ENCODE measurements around the gene DEPDC5.
A peak's percentile ranks its signal among the peaks of the same experiment; 100 is the strongest.
"Not testable (repeated sequence)": the region's sequence is repeated elsewhere in the genome, so short reads cannot be mapped to it uniquely, and the experiment has no call there.

DEPDC5 gene

DNA sequence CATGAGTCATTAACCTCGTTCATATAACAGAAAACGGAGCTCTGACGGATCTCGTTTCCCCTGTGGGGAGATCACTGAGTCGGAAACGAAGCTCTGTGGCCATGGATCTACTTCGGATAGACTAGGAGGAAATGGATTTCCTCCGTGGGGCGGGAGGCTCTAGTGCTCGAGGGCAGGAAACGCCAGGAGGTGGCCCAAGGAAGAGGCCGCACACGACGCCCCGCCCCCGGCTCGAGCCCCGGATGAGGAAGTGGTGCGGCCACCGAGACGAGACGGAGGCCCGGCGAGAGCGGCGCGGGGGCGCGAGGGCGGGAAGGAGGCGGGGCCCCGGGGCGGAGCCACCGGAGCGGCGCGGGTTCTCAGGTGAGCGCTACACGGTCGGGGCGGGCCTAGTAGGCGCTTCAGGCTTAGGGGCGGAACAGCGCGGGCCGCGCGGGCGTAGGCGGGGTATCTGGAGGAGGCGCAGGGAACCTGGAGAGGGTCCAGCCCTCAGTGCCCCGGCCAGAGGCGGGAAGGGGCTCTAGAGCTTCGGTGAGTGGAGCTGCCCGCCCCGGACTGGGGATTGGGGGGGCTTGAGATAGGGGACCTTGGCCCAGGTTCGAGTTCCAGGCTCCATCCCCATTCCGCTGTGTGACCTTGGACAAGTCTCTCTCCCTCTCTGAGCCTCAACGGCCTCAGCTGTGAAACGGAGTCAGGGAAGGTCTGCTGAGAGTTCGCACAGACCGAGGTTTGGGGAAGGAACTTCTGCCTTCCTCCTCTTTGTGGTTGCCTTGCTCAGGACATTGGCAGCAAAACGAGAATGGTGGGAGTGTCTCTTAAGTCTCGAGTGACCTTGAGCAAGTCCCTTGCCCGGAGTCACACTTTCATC, at the start of gene DEPDC5:
Gene DEPDC5 (plus strand): TSS at position 386 of the 868 bp plus-strand sequence. CDS start 903 bp downstream, outside the sequence.
- peak; percentile 89 to 91 for DNase-seq

GRCh38 chr22:31707519-31707918, 46.3 kb upstream of the DEPDC5 start:
- DNase-seq = no peak

DNA sequence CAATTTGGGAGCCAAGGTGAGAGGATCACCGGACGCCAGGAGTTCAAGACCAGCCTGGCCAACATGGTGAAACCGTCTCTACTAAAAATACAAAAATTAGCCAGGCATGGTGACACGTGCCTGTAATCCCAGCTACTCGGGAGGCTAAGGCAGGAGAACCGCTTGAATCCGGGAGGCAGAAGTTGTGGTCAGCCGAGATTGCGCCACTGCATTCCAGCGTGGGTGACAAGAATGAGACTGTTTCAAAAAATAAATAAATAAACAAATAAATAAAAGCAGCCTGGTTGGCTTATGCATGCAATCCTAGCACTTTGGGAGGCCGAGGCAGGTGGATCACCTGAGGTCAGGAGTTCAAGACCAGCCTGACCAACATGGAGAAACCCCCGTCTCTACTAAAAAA, 42.6 kb upstream of the DEPDC5 start:
- DNase-seq = not testable (repeated sequence)

- no peak for DNase-seq
Observed at GRCh38 chr22:31715147-31715778, 38.6 kb upstream of the DEPDC5 start.

DNA sequence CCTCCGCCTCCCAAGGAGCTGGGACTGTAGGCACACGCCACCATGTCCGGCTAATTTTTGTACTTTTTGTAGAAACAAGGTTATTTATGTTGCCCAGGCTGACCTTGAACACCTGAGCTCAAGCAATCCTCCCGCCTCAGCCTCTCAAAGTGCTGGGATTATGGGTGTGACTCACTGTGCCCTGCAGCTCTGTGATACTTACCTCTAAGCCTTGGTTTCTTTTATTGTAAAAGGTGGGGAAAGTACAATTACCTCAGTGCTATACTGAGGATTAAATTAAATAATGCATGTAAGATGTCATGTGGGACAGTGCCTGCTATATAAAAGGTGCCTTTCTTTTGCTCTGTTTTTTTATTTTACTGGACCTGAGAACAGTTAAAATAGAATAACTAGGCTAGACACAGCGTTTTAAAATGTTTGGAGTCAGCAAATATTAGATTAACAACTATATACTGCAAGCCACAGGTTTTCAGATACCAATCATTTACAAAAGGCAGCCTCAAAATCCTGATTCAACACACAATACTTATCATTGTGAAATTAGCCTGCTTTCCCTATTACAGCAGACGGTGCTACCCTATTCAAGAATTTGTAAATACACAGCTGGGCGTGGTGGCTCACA, 33.9 kb upstream of the DEPDC5 start:
- no peak for DNase-seq

DNA sequence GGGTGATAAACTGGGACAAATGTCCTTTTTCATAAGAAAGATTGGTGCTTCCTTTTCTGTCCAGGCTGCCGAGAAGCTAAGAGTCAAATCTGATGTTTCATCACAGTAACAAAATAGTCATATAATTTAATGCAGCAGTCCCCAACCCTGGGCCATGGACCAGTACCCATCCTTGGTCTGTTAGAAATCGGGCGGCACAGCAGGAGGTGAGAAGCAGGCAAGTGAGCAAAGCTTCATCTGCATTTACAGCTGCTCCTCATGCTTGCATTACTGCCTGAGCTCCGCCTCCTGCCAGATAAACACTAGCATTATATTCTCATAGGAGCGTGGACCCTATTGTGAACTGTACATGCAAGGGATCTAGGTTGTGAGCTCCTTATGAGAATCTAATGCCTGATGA, 30.1 kb upstream of the DEPDC5 start:
- DNase-seq = no peak

- no peak for DNase-seq
Observed at GRCh38 chr22:31726692-31727091, 27.1 kb upstream of the DEPDC5 start.

DNA sequence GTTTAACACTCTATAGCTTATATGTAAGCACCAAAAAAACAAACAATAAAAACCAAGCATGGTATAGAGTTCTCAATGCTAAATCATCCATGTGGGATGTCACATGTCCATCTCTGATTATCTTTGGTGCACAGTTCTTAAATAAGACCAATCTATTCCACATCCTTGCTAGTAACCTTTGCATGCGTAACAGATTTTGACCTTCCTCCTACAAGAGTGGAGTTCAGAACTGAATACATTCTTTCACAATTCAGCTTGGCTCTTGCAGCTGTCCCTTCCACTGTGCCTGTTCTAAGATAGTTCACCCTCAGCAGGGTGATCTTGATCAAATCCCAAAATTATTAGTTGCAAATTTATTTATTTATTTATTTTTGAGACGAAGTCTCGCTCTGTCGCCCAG, 25.0 kb upstream of the DEPDC5 start:
- no peak for DNase-seq

- no peak for DNase-seq
Observed at GRCh38 chr22:31730344-31730711, 23.5 kb upstream of the DEPDC5 start.

DNA sequence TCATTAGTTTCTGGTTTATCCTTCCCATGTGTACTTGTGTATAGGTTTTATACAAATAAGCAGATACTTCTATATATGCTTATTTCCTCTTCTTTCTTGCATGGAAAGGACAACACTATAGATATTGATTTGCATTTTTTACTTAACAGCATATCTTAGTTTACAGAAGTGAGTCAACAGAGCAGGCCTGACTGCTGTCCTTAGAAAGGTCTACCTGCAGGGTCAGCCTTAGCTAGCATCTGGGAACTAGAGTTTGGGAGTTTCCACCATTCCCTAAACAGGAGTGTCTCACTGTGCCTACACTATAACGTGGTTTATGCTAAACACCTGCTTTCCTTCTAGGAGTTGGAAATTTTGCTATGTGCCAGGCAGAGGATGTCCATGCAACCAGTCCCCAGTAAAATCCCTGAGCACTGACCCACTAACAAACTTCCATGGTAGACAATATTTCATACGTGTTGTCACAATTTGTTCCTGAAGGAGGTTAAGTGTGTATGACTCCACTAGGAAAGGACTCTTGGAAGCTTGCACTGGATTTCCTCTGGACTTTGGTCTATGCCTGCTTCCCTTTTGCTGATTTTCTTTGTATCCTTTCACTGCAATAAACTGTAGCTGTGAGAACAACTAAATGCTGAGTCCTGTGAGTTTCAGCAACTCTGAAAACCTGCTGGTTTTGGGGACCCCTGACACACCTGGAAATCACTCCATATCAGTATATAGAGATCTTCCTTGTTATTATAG, 21.6 kb upstream of the DEPDC5 start:
- DNase-seq = no peak

DNA sequence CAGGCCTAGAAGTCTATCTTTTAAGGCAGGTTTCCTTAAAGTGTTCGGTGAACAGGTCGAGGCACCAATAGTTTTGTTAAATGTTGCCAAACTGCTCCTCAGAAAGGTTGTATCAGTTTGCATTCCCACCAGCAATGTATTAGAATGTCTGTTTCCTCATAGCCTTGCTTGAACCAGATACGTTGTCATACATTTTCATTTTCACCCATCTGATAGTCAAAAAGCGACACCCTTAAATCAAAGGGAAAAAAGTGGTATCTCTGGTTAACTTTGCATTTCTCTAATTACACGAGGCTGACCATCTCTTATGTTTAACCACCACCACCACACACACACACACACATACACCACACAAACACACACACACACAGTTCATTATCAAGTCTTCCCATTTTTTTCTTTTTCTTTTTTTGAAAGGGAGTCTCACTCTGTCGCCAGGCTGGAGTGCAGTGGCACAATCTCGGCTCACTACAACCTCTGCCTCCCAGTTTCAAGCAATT, 20.2 kb upstream of the DEPDC5 start:
- DNase-seq = no peak

GRCh38 chr22:31734512-31734911, 19.3 kb upstream of the DEPDC5 start:
- DNase-seq = no peak

DNA sequence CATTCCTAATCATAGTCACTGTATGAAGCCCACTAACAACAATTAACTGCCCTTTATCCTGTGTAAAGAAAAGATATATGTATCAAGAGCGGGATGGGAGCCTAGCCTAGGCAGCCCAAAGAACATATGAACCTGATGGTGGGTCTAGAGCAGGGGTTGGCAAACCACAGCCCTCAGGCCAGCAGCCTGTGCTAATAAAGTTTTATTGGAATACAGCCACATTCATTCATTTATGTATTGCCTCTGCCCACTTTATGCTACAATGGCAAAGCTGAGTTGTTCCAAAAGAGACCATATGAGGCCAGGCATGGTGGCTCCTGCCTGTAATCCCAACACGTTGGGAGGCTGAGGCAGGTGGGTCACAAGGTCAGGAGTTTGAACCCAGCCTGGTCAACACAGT, 17.4 kb upstream of the DEPDC5 start:
- DNase-seq = no peak

DNA sequence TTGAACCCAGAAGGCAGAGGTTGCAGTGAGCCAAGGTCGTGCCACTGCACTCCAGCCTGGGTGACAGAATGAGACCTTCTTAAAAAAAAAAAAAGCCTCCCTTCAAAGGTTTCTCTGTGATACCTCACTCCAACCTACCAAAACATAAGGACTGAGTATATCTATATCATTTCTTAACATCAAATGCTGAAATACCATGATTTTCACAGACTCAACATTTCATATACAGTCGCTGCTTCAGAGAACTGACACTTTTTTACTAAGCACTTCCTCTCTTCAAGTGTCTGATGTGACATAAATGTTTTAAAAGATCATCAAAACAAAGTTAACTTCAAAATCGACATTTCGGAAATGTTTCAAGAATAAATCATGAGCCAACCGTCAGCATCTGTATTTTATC, 15.9 kb upstream of the DEPDC5 start:
- no peak for DNase-seq

DNA sequence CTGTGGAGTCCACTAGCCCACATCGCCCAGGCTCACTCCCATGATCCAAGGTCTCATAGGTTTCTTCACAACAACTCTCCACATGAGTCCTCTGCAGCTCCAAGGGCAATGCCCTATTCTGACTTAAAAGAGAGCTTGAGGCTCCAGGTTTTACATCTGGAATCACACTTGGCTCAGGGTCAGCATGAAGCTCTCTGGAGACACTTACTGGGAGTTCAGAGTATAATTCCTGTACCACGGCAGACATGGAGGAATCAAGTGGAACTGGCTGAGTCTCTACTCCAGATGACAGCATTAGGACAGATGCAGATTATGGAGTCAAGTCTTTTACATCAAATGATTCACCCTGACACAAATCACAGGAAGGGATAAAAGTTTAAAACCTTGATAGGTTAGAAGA, 15.3 kb upstream of the DEPDC5 start:
- DNase-seq = no peak

- no peak for DNase-seq
Observed at GRCh38 chr22:31739795-31740201, 14.0 kb upstream of the DEPDC5 start.

DNA sequence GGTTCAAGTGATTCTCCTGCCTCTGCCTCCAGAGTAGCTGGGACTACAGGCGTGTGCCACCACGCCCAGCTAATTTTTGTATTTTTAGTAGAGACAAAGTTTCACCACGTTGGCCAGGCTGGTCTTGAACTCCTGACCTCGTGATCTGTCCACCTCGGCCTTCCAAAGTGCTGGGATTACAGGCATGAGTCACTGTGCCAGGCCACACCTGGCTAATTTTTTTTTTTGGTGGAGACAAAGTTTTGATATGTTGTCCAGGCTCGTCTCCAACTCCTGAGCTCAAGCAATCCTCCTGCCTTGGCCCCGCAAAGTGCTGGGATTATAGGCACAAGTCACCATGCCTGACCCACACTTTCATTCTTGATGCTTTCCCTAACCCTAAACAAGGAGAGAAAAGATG, 13.5 kb upstream of the DEPDC5 start:
- not testable (repeated sequence) for DNase-seq

- DNase-seq = no peak
Observed at GRCh38 chr22:31742115-31742514, 11.7 kb upstream of the DEPDC5 start.

DNA sequence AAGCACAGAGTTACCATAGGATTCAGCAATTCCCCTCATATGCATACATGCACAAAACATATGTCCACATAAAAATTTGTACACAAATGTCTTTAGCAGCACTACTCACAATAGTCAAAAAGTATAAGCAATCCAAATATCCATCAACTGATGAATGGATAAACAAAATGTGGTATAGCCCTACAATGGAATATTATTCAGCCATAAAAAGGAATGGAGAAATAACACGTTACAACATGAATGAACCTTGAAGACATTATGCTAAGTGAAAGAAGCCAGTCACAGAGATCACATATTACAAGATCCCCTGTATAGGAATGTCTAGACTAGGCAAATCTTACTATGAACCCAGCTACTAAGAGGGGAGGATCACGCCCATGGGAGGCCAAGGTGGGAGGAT, 11.1 kb upstream of the DEPDC5 start:
- no peak for DNase-seq

DNA sequence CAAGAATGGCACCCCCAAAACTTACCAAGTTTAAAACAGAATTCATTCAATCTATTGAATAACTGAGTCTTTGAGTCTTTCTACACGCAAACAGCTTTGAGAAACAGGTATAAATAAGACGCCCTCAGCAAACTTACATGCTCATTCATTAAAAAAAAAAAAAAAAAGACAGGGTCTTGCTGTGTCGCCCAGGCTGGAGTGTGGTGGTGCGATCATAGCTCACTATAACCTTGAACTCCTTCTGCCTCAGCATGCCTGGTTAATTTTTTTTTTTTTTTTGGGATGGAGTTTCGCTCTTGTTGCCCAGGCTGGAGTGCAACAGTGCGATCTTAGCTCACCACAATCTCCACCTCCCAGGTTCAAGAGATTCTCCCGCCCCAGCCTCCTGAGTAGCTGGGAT, 9.9 kb upstream of the DEPDC5 start:
- DNase-seq = no peak

DNA sequence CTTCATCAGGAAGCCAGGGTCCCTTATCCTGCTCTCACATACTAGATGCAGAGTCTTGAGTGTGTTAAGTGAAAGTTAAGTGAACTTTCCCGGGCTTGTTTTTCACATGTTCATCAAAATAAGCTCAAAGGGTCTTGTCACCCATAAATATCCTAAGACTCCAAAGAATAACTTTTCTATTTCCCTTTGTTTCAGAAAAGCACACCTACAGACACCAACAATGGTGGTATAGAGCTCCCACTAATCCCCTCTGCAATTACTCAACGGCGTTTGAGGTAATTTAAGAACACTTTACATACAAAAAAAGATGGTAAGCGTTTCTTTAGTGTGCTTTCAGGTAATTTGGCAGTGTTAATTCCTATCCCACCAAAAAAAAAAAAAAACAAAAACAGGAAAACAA, 6.4 kb upstream of the DEPDC5 start:
- no peak for DNase-seq

DNA sequence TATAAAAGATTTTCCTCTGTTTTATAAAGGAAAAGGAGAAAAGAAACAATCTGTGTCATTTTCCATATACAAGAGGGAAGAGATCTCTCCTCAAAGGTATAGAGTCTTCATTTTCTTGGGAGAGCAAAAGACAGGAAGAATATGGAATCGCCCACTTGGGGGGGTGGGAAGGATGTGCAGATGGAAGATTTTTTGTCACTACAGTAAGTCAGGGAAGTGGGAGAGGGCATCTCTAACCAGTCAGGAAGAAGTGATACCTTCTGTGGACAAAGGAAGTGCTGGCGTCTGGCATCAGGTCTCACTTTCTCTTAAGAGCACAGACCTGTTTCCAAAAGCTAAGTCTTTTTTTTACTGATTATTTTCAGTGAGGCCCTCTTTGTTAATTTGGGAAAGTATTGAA, 5.3 kb upstream of the DEPDC5 start:
- DNase-seq = no peak

Data from hippocampal formation (tissue), 2 donors.